RWPE2 (cell line): ENCODE data around the gene WWP2.

Experiments
- ATAC-seq: fragments of 200-7000 bp; cut with Tn5 transposase; 3 replicates; pipeline ENCODE4 v1.9.1; 2021; ENCODE audit warnings: low read depth
- DNase-seq: peaks from one replicate; pipeline ENCODE4 v3.0.0-alpha.2; 2020; ENCODE audit warnings: low spot score
- H3K27ac ChIP-seq: fragments of 450-650 bp; 2 replicates; pipeline ENCODE4 v1.5.1; 2017; ENCODE audit warnings: mild to moderate bottlenecking; ENCODE audit not compliant: poor library complexity, severe bottlenecking
- H3K27me3 ChIP-seq: fragments of 250-450 bp; sonication (Bioruptor Pico); 2 replicates; pipeline ENCODE4 v1.5.1; 2021; ENCODE audit warnings: mild to moderate bottlenecking, moderate library complexity; ENCODE audit not compliant: insufficient read depth, poor library complexity, severe bottlenecking
- H3K36me3 ChIP-seq: fragments of 250-450 bp; sonication (Bioruptor Pico); 2 replicates; pipeline ENCODE4 v1.5.1; 2020; ENCODE audit warnings: low read depth, mild to moderate bottlenecking, moderate library complexity
- H3K4me1 ChIP-seq: fragments of 250-450 bp; sonication (Bioruptor Pico); 2 replicates; pipeline ENCODE4 v1.5.1; 2021; ENCODE audit warnings: mild to moderate bottlenecking, moderate library complexity; ENCODE audit not compliant: insufficient read depth, poor library complexity, severe bottlenecking
- H3K4me3 ChIP-seq: fragments of 250-450 bp; sonication (Bioruptor Pico); 2 replicates; pipeline ENCODE4 v1.5.1; 2021; ENCODE audit warnings: mild to moderate bottlenecking, moderate library complexity; ENCODE audit not compliant: severe bottlenecking
- H3K9me3 ChIP-seq: fragments of 250-450 bp; sonication (Bioruptor Pico); 2 replicates; pipeline ENCODE4 v1.5.1; 2021; ENCODE audit warnings: mild to moderate bottlenecking, moderate library complexity; ENCODE audit not compliant: severe bottlenecking
- CTCF ChIP-seq: fragments of 450-650 bp; IDR thresholded peaks from one replicate; pipeline ENCODE4 v1.5.1; 2017; ENCODE audit warnings: mild to moderate bottlenecking, moderate library complexity; ENCODE audit not compliant: poor library complexity, severe bottlenecking

The WWP2 gene

GRCh38 chr16:69745232-69745612 lies 16.9 kb upstream of the WWP2 start:
- Histone ChIP-seq H3K27me3 (no peaks in the 10 kb centered on the region), H3K4me3 (no peak overlapping the region), H3K27ac (no peak overlapping the region), H3K4me1 (peaks cover 12% of the 10 kb centered on the region), H3K36me3 (peaks cover 96% of the 10 kb centered on the region), H3K9me3 (no peaks in the 10 kb centered on the region)
- ATAC-seq (no peak), DNase-seq (no peak)
- no peak for TF ChIP-seq CTCF

- ATAC-seq (no peak), DNase-seq (no peak)
- Histone ChIP-seq H3K36me3 (peaks cover 96% of the 10 kb centered on the region), H3K27me3 (no peaks in the 10 kb centered on the region), H3K9me3 (no peaks in the 10 kb centered on the region), H3K27ac (no peak overlapping the region), H3K4me3 (no peak overlapping the region), H3K4me1 (peaks cover 12% of the 10 kb centered on the region)
- no peak for TF ChIP-seq CTCF
These were observed 16.2 kb upstream of the WWP2 start for GRCh38 chr16:69745959-69746358.

GRCh38 chr16:69747115-69747514 lies 15.0 kb upstream of the WWP2 start:
- Histone ChIP-seq H3K27ac (no peak overlapping the region), H3K9me3 (no peaks in the 10 kb centered on the region), H3K4me1 (peaks cover 2% of the 10 kb centered on the region), H3K36me3 (peaks cover 96% of the 10 kb centered on the region), H3K4me3 (no peak overlapping the region), H3K27me3 (no peaks in the 10 kb centered on the region)
- ATAC-seq (no peak), DNase-seq (no peak)
- no peak for TF ChIP-seq CTCF

GRCh38 chr16:69748694-69749345 lies 13.3 kb upstream of the WWP2 start:
- DNase-seq (no peak), ATAC-seq (no peak)
- Histone ChIP-seq H3K36me3 (peaks cover 86% of the 10 kb centered on the region), H3K4me1 (no peaks in the 10 kb centered on the region), H3K9me3 (no peaks in the 10 kb centered on the region), H3K27me3 (no peaks in the 10 kb centered on the region), H3K4me3 (no peak overlapping the region), H3K27ac (no peak overlapping the region)
- TF ChIP-seq CTCF = no peak

- H3K27me3 ChIP-seq = no peaks in the 10 kb centered on the region
- no peak for TF ChIP-seq CTCF
- ATAC-seq (no peak; the same call in 2 of the 3 replicates), DNase-seq (no peak)
- H3K27ac ChIP-seq = peak overlapping the region; percentile 48
- peaks cover 35% of the 10 kb centered on the region for H3K36me3 ChIP-seq
- H3K9me3 ChIP-seq = no peaks in the 10 kb centered on the region
- H3K4me1 ChIP-seq = no peaks in the 10 kb centered on the region
- H3K4me3 ChIP-seq = peak overlapping the region; percentile 85
These were observed 8.0 kb upstream of the WWP2 start for GRCh38 chr16:69754143-69754468.
